A549 (cell line): ENCODE measurements around the gene ASB18.

Experiments
- CEBPB ChIP-seq, 2 experiments: fragments of >200 bp in 1 of 2; sonication (Bioruptor Twin) in 1 of 2; formaldehyde crosslinking in 1 of 2; IDR thresholded peaks; 2 replicates each; pipeline ENCODE4 v1.6.1; 2012 to 2016
- CTCF ChIP-seq: fragments of >200 bp; sonication (Bioruptor Twin); formaldehyde crosslinking; IDR thresholded peaks from 3 replicates; pipeline ENCODE4 v1.5.1; 2016
- EP300 ChIP-seq, 2 experiments: fragments of >200 bp; sonication (Bioruptor Twin); formaldehyde crosslinking; IDR thresholded peaks; 2 replicates in 1 of 2; 3 replicates in 1 of 2; pipeline ENCODE4 v1.6.1; 2016 to 2017
- MAX ChIP-seq: IDR thresholded peaks from 2 replicates; pipeline ENCODE4 v1.6.1; 2012
- PBX3 ChIP-seq: IDR thresholded peaks from 2 replicates; pipeline ENCODE4 v1.6.1; 2012
- POLR2A ChIP-seq: IDR thresholded peaks from 2 replicates; pipeline ENCODE4 v1.6.1; 2012; ENCODE audit warnings: mild to moderate bottlenecking, low read length
- RFX5 ChIP-seq: fragments of 450-650 bp; IDR thresholded peaks from 2 replicates; pipeline ENCODE4 v1.7.1; 2014; ENCODE audit warnings: antibody characterized with exemption, mild to moderate bottlenecking, moderate library complexity
- USF2 ChIP-seq: fragments of 450-650 bp; IDR thresholded peaks from 2 replicates; pipeline ENCODE4 v1.6.1; 2014; ENCODE audit warnings: antibody characterized with exemption

- TF ChIP-seq EP300 (IDR thresholded peaks at IDR 0.05) (no peak), POLR2A (no peak), USF2 (no peak), PBX3 (no peak), CEBPB (IDR thresholded peaks at IDR 0.05) (no peak), RFX5 (no peak), CTCF (no peak), MAX (no peak)
Measured at GRCh38 chr2:236207472-236207871, 56.7 kb downstream of the ASB18 start.
